HT1080 (cell line): Measurements from ENCODE around the gene NPIPB5. TPM values are rescaled to one million over a fixed set of nuclear protein-coding genes. Genes with fewer than 3 reads are reported as not detected.
"Not testable (repeated sequence)": the region's sequence is repeated elsewhere in the genome, so short reads cannot be mapped to it uniquely, and the experiment has no call there.

Source experiments
- DNase-seq: peaks from one replicate; pipeline ENCODE4 v3.0.0-alpha.2; 2015; ENCODE audit warnings: low read depth
- polyA plus RNA-seq, 2 experiments: library from polyadenylated mRNA; depleted of rRNA; stranded (reverse); fragments of >200 nt; gene quantifications; 2 replicates each; pipeline ENCODE4 v1.2.3, GENCODE V29; 2015
- small RNA-seq: library from RNA; depleted of rRNA; stranded (forward); fragments of <200 nt; gene quantifications from one replicate; pipeline ENCODE3, GENCODE V24; 2014
- total RNA-seq: library from RNA; depleted of rRNA; stranded (reverse); fragments of >200 nt; shearing (Covaris generic); gene quantifications from 2 replicates; pipeline ENCODE4 v1.2.3, GENCODE V29; 2014; rRNA removed

The NPIPB5 gene
- total RNA-seq, result 17.3 and 18.7 TPM in 2 replicates
- polyA plus RNA-seq (2015; cell fraction: cytosol; rRNA removed), result 17.0 and 24.3 TPM in 2 replicates
- polyA plus RNA-seq (2015; cell fraction: nucleus; rRNA removed), result 122 and 152 TPM in 2 replicates

DNA sequence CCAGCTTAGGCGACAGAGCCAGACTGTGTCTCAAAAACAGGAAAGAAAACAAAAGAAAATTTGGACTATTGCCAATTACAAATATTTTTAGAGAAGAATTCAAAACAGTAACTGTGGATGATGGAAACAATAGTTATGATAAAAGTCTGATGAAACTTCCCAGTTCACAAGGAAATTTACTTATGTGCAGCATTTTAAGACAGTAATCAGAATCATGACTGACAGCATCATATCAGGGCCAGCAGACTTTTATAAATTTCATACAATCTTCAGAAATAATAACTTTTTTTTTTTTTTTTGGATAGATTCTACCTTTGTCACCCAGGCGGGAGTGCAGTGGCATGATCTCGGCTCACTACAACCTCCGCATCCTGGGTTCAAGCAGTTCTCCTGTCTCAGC is at the start of gene NPIPB5:
Gene NPIPB5, plus strand, starts transcription at position 301 of the 400 bp plus-strand sequence. CDS start 2,911 bp downstream, outside the sequence.
- not testable (repeated sequence) for DNase-seq

DNA sequence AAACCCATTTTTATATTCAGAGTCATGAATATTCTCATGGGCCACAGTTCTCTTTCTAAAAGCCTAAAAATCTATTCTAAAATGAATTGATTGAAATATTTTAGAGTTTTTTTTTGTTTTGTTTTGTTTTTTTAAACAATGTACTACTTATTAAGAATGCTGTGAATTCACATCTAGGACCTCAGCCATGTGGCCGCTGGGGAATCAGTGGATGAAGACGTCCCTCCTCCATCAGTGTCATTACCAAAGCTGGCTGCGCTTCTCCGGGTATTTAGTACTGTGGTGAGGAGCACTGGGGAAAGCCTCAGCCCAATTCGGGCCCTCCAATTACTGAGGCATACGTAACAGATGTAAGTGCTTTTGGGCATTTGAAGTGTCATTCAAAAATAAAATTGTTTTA is 41.8 kb upstream of the NPIPB5 start:
- DNase-seq, result not testable (repeated sequence)

DNA sequence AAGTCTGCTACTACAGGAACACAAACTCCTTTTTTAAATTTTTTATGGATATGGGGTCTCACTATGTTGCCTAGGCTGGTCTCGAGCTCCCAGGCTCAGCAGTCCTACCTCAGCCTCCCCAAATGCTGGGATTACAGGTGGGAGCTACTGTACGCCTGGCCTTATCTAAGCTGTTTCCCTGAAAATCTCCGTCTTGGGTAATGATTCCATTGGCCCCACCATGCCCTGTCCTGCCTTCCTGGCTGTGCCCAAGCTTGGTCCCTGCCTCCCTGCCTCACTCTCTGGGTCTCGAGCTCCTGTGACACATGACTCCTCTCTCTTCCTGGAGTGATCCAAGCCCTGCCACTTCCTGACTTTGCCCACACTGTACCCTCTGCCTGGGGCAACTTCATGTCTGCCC is 27.3 kb downstream of the NPIPB5 start:
- DNase-seq, result not testable (repeated sequence)

DNA sequence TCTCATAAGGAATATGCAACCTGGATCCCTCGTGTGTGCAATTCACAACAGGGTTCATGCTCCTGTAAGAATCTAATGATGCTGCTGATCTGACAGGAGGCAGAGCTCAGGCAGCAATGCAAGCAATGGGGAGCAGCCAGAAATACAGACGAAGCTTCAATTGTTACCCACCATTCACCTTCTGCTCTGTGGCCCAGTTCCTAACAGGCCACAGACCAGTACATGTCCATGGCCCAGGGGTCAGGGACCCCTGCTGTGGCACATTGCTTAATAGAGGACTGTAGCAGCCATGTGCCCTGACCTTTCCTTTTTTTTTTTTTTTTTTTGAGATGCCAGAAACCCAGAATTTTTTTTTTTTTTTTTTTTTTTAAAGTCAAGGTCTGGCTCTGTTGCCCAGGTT is 34.1 kb downstream of the NPIPB5 start:
- not testable (repeated sequence) for DNase-seq

DNA sequence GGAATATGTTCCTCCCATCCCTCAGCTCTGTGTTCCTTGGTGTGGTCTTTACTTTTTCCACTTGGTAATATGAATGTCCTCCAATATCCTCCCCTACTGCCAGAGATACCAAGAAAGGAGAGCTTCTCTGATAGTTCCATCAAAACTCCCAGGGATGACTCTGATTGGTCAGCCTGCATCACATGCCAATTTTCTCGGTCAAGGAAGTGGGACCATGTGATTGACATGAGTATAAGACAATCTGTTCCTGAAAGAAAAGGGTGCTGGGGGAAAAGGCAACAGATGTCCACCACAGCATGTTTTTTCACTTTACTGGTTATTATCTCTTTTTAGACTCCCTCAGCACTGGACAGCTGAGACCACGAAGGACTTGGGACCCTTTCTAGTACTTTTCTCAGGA is 35.9 kb downstream of the NPIPB5 start:
- not testable (repeated sequence) for DNase-seq

DNA sequence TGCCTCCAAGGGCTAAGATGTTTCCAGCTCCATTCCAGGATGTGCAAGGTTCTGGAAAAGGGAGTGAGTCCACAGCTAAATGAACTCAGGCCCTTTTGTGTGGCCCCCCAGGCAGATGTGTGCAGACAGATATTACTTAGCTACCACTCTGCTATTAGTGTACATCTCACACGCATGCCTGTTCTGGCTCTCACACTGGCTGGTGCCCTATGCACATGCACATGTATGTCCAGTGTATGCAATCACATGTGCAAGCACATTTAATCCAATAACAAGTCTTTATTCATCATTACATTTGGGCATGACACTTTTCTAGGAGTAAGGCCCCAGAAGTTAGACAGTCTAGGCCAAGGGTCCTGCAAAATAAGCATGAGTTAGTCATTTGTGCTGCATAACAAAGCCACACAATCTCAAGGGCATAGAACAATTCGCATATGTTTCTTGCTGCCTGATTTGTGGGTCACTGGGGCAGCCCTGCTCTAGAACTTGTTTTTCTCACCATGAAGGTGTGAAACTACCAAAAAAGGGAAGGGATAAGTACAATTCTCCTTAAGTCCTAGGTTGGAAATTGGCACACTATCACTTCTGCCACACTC is 36.6 kb downstream of the NPIPB5 start:
- DNase-seq, result not testable (repeated sequence)

DNA sequence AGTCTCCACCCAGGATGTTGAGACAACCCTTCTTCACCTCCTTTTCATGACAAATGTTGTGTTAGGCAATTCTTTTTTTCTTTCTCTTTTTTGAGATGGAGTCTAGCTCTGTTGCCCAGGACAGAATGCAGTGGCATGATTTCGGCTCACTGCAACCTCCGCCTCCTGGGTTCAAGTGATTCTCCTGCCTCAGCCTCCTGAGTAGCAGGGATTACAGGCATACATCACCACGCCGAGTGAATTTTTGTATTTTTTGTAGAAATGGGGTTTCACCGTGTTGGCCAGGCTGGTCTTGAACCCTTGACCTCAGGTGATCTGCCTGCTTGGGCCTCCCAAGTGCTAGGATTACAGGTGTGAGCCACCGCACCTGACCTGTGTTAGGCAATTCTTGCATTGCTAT is 39.2 kb downstream of the NPIPB5 start:
- DNase-seq, result not testable (repeated sequence)

DNA sequence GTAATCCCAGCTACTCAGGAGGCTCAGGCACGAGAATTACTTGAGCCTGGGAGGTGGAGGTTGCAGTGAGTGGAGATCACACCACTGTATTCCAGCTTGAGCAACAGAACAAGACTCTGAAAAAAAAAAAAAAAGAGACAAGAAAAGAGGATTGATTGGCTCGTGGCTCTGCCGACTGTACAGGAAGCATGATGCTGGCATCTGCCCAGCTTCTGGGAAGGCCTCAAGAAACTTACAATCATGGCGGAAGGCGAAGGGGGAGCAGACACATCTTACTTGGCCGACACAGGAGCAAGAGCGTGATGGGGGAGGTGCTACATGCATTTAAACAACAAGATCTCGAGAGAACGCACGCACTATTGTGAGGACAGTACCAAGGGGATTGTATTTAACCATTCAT is 40.5 kb downstream of the NPIPB5 start:
- not testable (repeated sequence) for DNase-seq

DNA sequence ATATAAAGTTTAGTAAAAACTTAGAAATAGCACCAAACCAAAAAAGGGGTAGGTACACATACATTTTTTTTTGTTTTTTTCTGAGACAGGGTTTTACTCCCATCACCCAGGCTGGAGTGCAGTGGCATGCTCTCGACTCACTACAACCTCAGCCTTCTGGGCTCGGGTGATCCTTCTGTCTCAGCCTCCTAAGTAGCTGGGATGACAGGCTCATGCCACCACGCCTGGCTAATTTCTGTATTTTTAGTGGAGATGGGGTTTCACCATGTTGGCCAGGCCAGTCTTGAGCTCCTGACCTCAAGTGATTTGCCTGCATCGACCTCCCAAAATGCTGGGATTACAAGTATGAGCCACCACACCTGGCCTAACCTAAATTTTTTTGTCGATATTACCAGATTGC is 41.0 kb downstream of the NPIPB5 start:
- not testable (repeated sequence) for DNase-seq

DNA sequence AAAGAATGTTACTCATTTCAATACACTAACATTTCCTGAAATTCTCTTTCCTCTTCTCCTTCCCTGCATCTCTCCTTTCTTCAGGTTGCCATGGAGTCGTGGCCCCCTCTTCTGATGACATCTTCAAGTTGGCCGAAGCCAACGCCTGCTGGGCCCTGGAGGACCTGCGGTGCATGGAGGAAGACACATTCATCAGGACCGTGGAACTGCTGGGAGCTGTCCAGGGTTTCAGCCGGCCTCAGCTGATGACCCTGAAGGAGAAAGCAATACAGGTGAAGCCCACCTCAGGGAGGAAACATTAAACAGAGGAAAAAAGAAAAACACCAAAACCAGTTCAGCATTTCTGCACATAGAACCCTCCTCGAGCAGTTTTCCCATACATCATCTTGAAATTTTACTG is 46.1 kb downstream of the NPIPB5 start:
- DNase-seq, result not testable (repeated sequence)

Small RNAs within 50 kb of the gene (small RNA-seq; reads per million reads assigned to genes)
- gene AC106788.1, result not detected

Other genes starting within 250 kb of the NPIPB5 start
- gene POLR3E, start 213.5 kb upstream of the NPIPB5 start, total RNA-seq, result 82.5 and 93.6 TPM in 2 replicates
- gene CDR2, start 136.3 kb upstream of the NPIPB5 start, total RNA-seq, result 17.3 and 18.2 TPM in 2 replicates